Neural progenitor cell (in vitro differentiated cells): ENCODE measurements around the gene MTMR6.

Experiments used
- CTCF ChIP-seq: fragments of 200-600 bp; sonication (generic); IDR thresholded peaks from 2 replicates; pipeline ENCODE4 v1.5.1; 2017; ENCODE audit warnings: antibody characterized with exemption, mild to moderate bottlenecking
- EZH2 ChIP-seq: fragments of 200-600 bp; sonication (generic); IDR thresholded peaks from 2 replicates; pipeline ENCODE4 v1.6.1; 2017; ENCODE audit warnings: antibody characterized with exemption, mild to moderate bottlenecking, moderate library complexity
- EZH2phosphoT487 ChIP-seq: fragments of 200-600 bp; sonication (generic); IDR thresholded peaks from 2 replicates; pipeline ENCODE4 v1.6.1; 2017; ENCODE audit warnings: antibody characterized with exemption

GRCh38 chr13:25291691-25292090 is 4.4 kb upstream of the MTMR6 start:
- no peak for TF ChIP-seq EZH2
- TF ChIP-seq CTCF = no peak
- no peak for TF ChIP-seq EZH2phosphoT487
